NCI-H2081 (cell line): ENCODE results near the gene EIF4G3.
"Not testable (repeated sequence)": the region's sequence is repeated elsewhere in the genome, so short reads cannot be mapped to it uniquely, and the experiment has no call there.

Experiments
- DNase-seq, 2 experiments: peaks; one replicate each; lab custom pipeline; 2025; lab: John Stamatoyannopoulos, UW

The EIF4G3 gene

GRCh38 chr1:21176586-21177555 lies at the start of gene EIF4G3:
EIF4G3 (minus strand) TSS chr1:21176897; CDS start chr1:21002742, 174,155 bp downstream.
- DNase-seq: peak; percentile 98

- no peak for DNase-seq
Observed at GRCh38 chr1:21225065-21225464, 48.4 kb upstream of the EIF4G3 start.

- DNase-seq: peak; percentile 76 to 89
Observed at GRCh38 chr1:21220815-21221214, 44.1 kb upstream of the EIF4G3 start.

- DNase-seq: no peak
Observed at GRCh38 chr1:21219674-21220073, 43.0 kb upstream of the EIF4G3 start.

- DNase-seq: peak in 1 of 2 experiments; percentile 16
Observed at GRCh38 chr1:21217812-21218596, 41.3 kb upstream of the EIF4G3 start.

- DNase-seq: peak; percentile 15 to 62
Observed at GRCh38 chr1:21216835-21217811, 40.4 kb upstream of the EIF4G3 start.

- DNase-seq: no peak
Observed at GRCh38 chr1:21212126-21212525, 35.4 kb upstream of the EIF4G3 start.

GRCh38 chr1:21208137-21208700 lies 31.5 kb upstream of the EIF4G3 start:
- DNase-seq: not testable (repeated sequence)

GRCh38 chr1:21206117-21206516 lies 29.4 kb upstream of the EIF4G3 start:
- DNase-seq: no peak

GRCh38 chr1:21205416-21205815 lies 28.7 kb upstream of the EIF4G3 start:
- DNase-seq: no peak

GRCh38 chr1:21201650-21202049 lies 25.0 kb upstream of the EIF4G3 start:
- no peak for DNase-seq

- DNase-seq: not testable (repeated sequence)
Observed at GRCh38 chr1:21201238-21201637, 24.5 kb upstream of the EIF4G3 start.

- no peak for DNase-seq
Observed at GRCh38 chr1:21200767-21201166, 24.1 kb upstream of the EIF4G3 start.

- no peak for DNase-seq
Observed at GRCh38 chr1:21198929-21199328, 22.2 kb upstream of the EIF4G3 start.

- no peak for DNase-seq
Observed at GRCh38 chr1:21192871-21193270, 16.2 kb upstream of the EIF4G3 start.

- no peak for DNase-seq
Observed at GRCh38 chr1:21192284-21192683, 15.6 kb upstream of the EIF4G3 start.

GRCh38 chr1:21190771-21191170 lies 14.1 kb upstream of the EIF4G3 start:
- not testable (repeated sequence) for DNase-seq

GRCh38 chr1:21189906-21190500 lies 13.3 kb upstream of the EIF4G3 start:
- DNase-seq: no peak

- no peak for DNase-seq
Observed at GRCh38 chr1:21189421-21189820, 12.7 kb upstream of the EIF4G3 start.

GRCh38 chr1:21188235-21188634 lies 11.5 kb upstream of the EIF4G3 start:
- no peak for DNase-seq

GRCh38 chr1:21185221-21185731 lies 8.6 kb upstream of the EIF4G3 start:
- DNase-seq: no peak
